Astrocyte (in vitro differentiated cells and primary cell): Measurements from ENCODE around the gene TMEM8B. TPM values are rescaled to one million over a fixed set of nuclear protein-coding genes. Genes with fewer than 3 reads are reported as not detected.
"Not testable (repeated sequence)": the region's sequence is repeated elsewhere in the genome, so short reads cannot be mapped to it uniquely, and the experiment has no call there.

ENCODE experiments used
- DNase-seq: peaks from one replicate; pipeline ENCODE4 v3.0.0-alpha.2; 2010; ENCODE audit warnings: low read depth
- FAIRE-seq: peaks from 2 replicates; lab custom pipeline; 2011; peaks lifted over from hg19 to GRCh38; lab: Jason Lieb, UNC
- H2AFZ ChIP-seq: 2 replicates; pipeline ENCODE4 v1.6.0; 2012; ENCODE audit warnings: low read depth, low read length, inconsistent platforms
- H3K27ac ChIP-seq: 2 replicates; pipeline ENCODE4 v1.5.1; 2011; ENCODE audit warnings: low read depth, low read length, inconsistent platforms
- H3K27me3 ChIP-seq: 2 replicates; pipeline ENCODE4 v1.6.0; 2011; ENCODE audit warnings: low read length, inconsistent platforms; ENCODE audit not compliant: insufficient read depth
- H3K36me3 ChIP-seq: 2 replicates; pipeline ENCODE4 v1.5.1; 2011; ENCODE audit warnings: low read length, inconsistent platforms; ENCODE audit not compliant: insufficient read depth
- H3K4me1 ChIP-seq: 2 replicates; pipeline ENCODE4 v1.5.1; 2011; ENCODE audit warnings: low read length, inconsistent platforms; ENCODE audit not compliant: insufficient read depth
- H3K4me2 ChIP-seq: 2 replicates; pipeline ENCODE4 v1.6.0; 2012; ENCODE audit warnings: low read length, inconsistent platforms
- H3K4me3 ChIP-seq: 2 replicates; pipeline ENCODE4 v1.5.1; 2011; ENCODE audit warnings: low read depth, mild to moderate bottlenecking, low read length, inconsistent platforms; ENCODE audit not compliant: insufficient read depth
- H3K79me2 ChIP-seq: 2 replicates; pipeline ENCODE4 v1.6.0; 2012; ENCODE audit warnings: mild to moderate bottlenecking, low read length, inconsistent platforms; ENCODE audit not compliant: insufficient read depth
- H3K9ac ChIP-seq: 2 replicates; pipeline ENCODE4 v1.6.0; 2012; ENCODE audit warnings: mild to moderate bottlenecking, low read length, inconsistent platforms
- H3K9me3 ChIP-seq: 2 replicates; pipeline ENCODE4 v1.5.1; 2012; ENCODE audit warnings: low read depth, mild to moderate bottlenecking, low read length, inconsistent platforms; ENCODE audit not compliant: insufficient read depth
- H4K20me1 ChIP-seq: 2 replicates; pipeline ENCODE4 v1.6.0; 2012; ENCODE audit warnings: low read length, inconsistent platforms; ENCODE audit not compliant: insufficient read depth
- H3K27ac Mint-ChIP-seq: one replicate; pipeline ENCODE4 v1.8.0; 2021; ENCODE audit warnings: mild to moderate bottlenecking, mixed read lengths; ENCODE audit not compliant: unreplicated experiment
- H3K27me3 Mint-ChIP-seq: one replicate; pipeline ENCODE4 v1.8.0; 2021; ENCODE audit warnings: low read depth, mixed read lengths; ENCODE audit not compliant: unreplicated experiment
- H3K36me3 Mint-ChIP-seq: one replicate; pipeline ENCODE4 v1.8.0; 2021; ENCODE audit warnings: low read depth, mixed read lengths; ENCODE audit not compliant: unreplicated experiment
- H3K4me1 Mint-ChIP-seq: one replicate; pipeline ENCODE4 v1.8.0; 2021; ENCODE audit warnings: low read depth, mixed read lengths; ENCODE audit not compliant: unreplicated experiment
- H3K4me3 Mint-ChIP-seq: one replicate; pipeline ENCODE4 v1.8.0; 2021; ENCODE audit warnings: mild to moderate bottlenecking, moderate library complexity, mixed read lengths; ENCODE audit not compliant: unreplicated experiment
- H3K9me3 Mint-ChIP-seq: one replicate; pipeline ENCODE4 v1.8.0; 2021; ENCODE audit warnings: mild to moderate bottlenecking, mixed read lengths; ENCODE audit not compliant: unreplicated experiment
- CTCF ChIP-seq: IDR thresholded peaks from 2 replicates; pipeline ENCODE4 v1.5.1; 2011; ENCODE audit warnings: low read depth, mild to moderate bottlenecking, inconsistent platforms, low read length, moderate library complexity; ENCODE audit not compliant: insufficient read depth
- EZH2 ChIP-seq: IDR thresholded peaks from 2 replicates; pipeline ENCODE4 v1.6.1; 2012; ENCODE audit warnings: mild to moderate bottlenecking, low read length, inconsistent platforms; ENCODE audit not compliant: insufficient read depth
- total RNA-seq: library from RNA; stranded (reverse); gene quantifications from 2 replicates; pipeline ENCODE4 v1.2.1, GENCODE V29; 2021

TMEM8B gene
- total RNA-seq, 1 donor from 2014 or later: 8.9 TPM

- Mint-ChIP-seq H3K9me3 (peaks cover 6% of the 10 kb centered on the region), H3K4me3 (no peak overlapping the region), H3K27me3 (peaks cover 12% of the 10 kb centered on the region), H3K36me3 (peaks cover 5% of the 10 kb centered on the region), H3K27ac (no peak overlapping the region), H3K4me1 (no peaks in the 10 kb centered on the region)
- H3K4me2 ChIP-seq: no peak overlapping the region
- no peak overlapping the region for H3K27ac ChIP-seq
- no peaks in the 10 kb centered on the region for H3K4me1 ChIP-seq
- no peaks in the 10 kb centered on the region for H4K20me1 ChIP-seq
- H2AFZ ChIP-seq: no peak overlapping the region
- no peak overlapping the region for H3K4me3 ChIP-seq
- no peak overlapping the region for H3K9ac ChIP-seq
- no peak for TF ChIP-seq EZH2
- TF ChIP-seq CTCF: no peak
- DNase-seq (no peak), FAIRE-seq (no peak)
- peaks cover 7% of the 10 kb centered on the region for H3K27me3 ChIP-seq
- peaks cover 3% of the 10 kb centered on the region for H3K9me3 ChIP-seq
- H3K36me3 ChIP-seq: no peaks in the 10 kb centered on the region
- H3K79me2 ChIP-seq: no peaks in the 10 kb centered on the region
Observed at GRCh38 chr9:35872505-35872904, 43.5 kb downstream of the TMEM8B start.

DNA sequence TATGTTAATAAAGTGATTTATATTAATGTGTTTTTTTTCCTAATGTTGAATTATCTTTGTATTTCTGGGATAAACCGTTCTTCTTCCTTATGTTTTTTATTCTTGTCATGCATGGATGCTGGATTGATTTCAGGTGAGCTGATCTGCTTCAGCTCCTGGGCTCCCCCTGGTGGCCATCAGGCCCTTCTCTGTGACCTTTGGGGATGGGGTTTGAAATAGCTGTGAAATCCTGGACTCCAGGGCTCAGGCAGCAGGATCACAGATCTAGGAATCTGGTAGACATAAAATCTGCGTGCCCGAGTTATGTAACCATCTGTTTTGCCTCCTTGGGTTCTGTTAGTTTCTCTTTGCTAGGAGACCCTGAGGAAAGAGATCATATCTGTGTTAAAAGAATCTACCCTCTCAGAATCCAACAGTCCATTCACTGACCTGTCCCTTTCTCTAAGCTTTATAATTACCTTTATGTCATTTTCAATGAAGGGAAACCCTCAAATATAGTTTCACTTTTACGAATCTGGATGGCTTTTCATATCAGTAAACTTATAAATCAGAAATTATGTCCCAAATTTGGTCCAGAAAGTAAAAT is 53.3 kb downstream of the TMEM8B start:
- DNase-seq (peak; percentile 25), FAIRE-seq (peak; percentile 59)
- Histone ChIP-seq H3K4me3 (no peak overlapping the region), H3K79me2 (no peaks in the 10 kb centered on the region), H3K36me3 (no peaks in the 10 kb centered on the region), H3K27ac (no peak overlapping the region), H3K4me2 (no peak overlapping the region), H3K9me3 (no peaks in the 10 kb centered on the region), H2AFZ (no peak overlapping the region), H3K4me1 (no peaks in the 10 kb centered on the region), H4K20me1 (no peaks in the 10 kb centered on the region), H3K27me3 (no peaks in the 10 kb centered on the region), H3K9ac (no peak overlapping the region)
- Mint-ChIP-seq H3K4me1 (no peaks in the 10 kb centered on the region), H3K4me3 (no peak overlapping the region), H3K27me3 (no peaks in the 10 kb centered on the region), H3K27ac (no peak overlapping the region), H3K9me3 (no peaks in the 10 kb centered on the region), H3K36me3 (no peaks in the 10 kb centered on the region)
- TF ChIP-seq CTCF (peak; percentile 99), EZH2 (no peak)

DNA sequence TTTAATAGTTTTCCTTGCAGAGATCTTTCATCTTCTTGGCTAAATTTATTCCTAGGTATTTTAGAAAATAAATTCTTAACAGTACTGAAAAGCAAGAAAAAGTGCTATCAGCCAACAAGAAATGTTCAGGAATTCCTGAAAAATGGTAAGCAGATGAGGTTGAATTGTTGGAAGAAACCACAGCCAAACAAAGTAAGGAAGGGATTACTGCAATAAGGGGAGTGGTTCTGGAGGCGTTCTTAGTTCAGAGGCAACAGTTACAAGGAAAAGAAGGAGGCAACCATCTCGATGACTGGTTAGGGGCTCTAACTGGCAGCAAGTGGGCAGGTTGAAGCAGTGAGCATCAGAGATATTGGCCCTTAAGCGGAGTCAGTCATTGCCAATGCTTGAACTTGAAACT is 54.0 kb downstream of the TMEM8B start:
- no peak overlapping the region for H3K4me3 Mint-ChIP-seq
- no peaks in the 10 kb centered on the region for H3K9me3 ChIP-seq
- FAIRE-seq: no peak
- H3K4me3 ChIP-seq: no peak overlapping the region
- no peak overlapping the region for H3K27ac ChIP-seq
- H3K4me1 ChIP-seq: no peaks in the 10 kb centered on the region
- H3K9me3 Mint-ChIP-seq: no peaks in the 10 kb centered on the region
- no peaks in the 10 kb centered on the region for H3K79me2 ChIP-seq
- no peaks in the 10 kb centered on the region for H3K36me3 ChIP-seq
- H3K9ac ChIP-seq: no peak overlapping the region
- TF ChIP-seq CTCF (no peak), EZH2 (no peak)
- peak; percentile 13 for DNase-seq
- no peaks in the 10 kb centered on the region for H3K4me1 Mint-ChIP-seq
- no peaks in the 10 kb centered on the region for H3K36me3 Mint-ChIP-seq
- H3K27me3 Mint-ChIP-seq: no peaks in the 10 kb centered on the region
- H3K27ac Mint-ChIP-seq: no peak overlapping the region
- H2AFZ ChIP-seq: no peak overlapping the region
- no peaks in the 10 kb centered on the region for H4K20me1 ChIP-seq
- no peak overlapping the region for H3K4me2 ChIP-seq
- H3K27me3 ChIP-seq: no peaks in the 10 kb centered on the region

DNA sequence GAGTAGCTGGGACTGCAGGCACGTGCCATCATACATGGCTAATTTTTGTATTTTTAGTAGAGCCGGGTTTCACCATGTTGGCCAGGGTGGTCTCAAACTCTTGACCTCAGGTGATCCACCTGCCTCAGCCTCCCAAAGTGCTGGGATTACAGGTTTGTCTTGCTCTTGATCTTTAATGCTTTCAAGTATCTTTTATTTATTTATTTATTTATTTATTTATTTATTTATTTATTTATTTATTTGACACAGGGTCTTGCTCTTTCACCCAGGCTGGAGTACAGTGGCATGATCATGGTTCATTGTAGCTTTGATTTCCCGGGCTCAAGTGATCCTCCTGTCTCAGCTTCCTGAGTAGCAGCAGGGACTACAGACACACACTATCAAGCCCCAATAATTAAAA is 55.9 kb downstream of the TMEM8B start:
- DNase-seq, H4K20me1 ChIP-seq, H2AFZ ChIP-seq, H3K36me3 ChIP-seq, FAIRE-seq, H3K79me2 ChIP-seq, H3K9me3 Mint-ChIP-seq, H3K4me3 ChIP-seq, H3K4me3 Mint-ChIP-seq, H3K27me3 ChIP-seq, H3K36me3 Mint-ChIP-seq, H3K4me2 ChIP-seq, H3K9ac ChIP-seq, H3K27me3 Mint-ChIP-seq, H3K27ac Mint-ChIP-seq, H3K27ac ChIP-seq, H3K9me3 ChIP-seq, H3K4me1 Mint-ChIP-seq, H3K4me1 ChIP-seq: not testable (repeated sequence)
